Measurements from ENCODE around the gene TBC1D22A.

DNA sequence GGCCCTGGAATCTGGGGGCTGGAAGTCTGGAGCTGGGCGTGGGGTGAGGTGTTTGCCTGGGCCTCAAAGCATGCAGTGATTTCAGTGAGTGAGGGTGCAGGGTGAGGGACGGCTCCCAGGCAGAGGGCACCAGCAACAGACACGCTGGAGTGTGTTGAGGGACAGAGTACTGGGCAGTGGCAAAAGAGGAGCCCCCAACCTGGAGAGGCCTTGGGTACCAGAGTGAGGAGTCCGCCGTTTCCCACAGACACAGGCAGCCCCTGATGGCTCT is 12.0 kb upstream of the TBC1D22A start:
- TF ChIP-seq CTCF (IDR thresholded peaks at IDR 0.05) (no peak), POLR2A (IDR thresholded peaks at IDR 0.05) (no peak)
